Heart left ventricle (tissue), 16 donors: Measurements from ENCODE around the gene EIF4G1. TPM values are rescaled to one million over a fixed set of nuclear protein-coding genes. Genes with fewer than 3 reads are reported as not detected.
A peak's percentile ranks its signal among the peaks of the same experiment; 100 is the strongest.

Experiments
- ATAC-seq, 4 donors: fragments of 200-7000 bp; cut with Tn5 transposase; one replicate each; pipeline ENCODE4 v1.9.1; 2020 to 2022; ENCODE audit warnings: moderate library complexity in 4 of 4, mild to moderate bottlenecking in 3 of 4, moderate number of reproducible peaks in 1 of 4
- DNase-seq, 5 donors: peaks; one replicate each; pipeline ENCODE4 v3.0.0-alpha.2; 2020
- H3K27ac ChIP-seq, 12 donors: fragments of 200-600 bp; sonication (generic) in 4 of 12; one replicate each; pipeline versions ENCODE4 v1.5.0 to v1.8.0; 2016 to 2022; ENCODE audit warnings: mild to moderate bottlenecking in 2 of 12
- H3K27me3 ChIP-seq, 9 donors: fragments of 200-600 bp; sonication (generic) in 2 of 9; one replicate each; pipeline versions ENCODE4 v1.5.1 to v1.8.0; 2016 to 2022; ENCODE audit warnings: mild to moderate bottlenecking in 3 of 9
- H3K36me3 ChIP-seq, 9 donors: fragments of 200-600 bp; sonication (generic) in 2 of 9; one replicate each; pipeline versions ENCODE4 v1.5.0 to v1.8.0; 2018 to 2022; ENCODE audit warnings: mild to moderate bottlenecking in 2 of 9
- H3K4me1 ChIP-seq, 12 donors: fragments of 200-600 bp; sonication (generic) in 4 of 12; one replicate each; pipeline versions ENCODE4 v1.5.0 to v1.8.0; 2016 to 2022; ENCODE audit warnings: mild to moderate bottlenecking in 3 of 12
- H3K4me3 ChIP-seq, 12 donors: fragments of 200-600 bp; sonication (generic) in 4 of 12; one replicate each; pipeline versions ENCODE4 v1.5.0 to v1.8.0; 2017 to 2022; ENCODE audit warnings: mild to moderate bottlenecking in 9 of 12, moderate library complexity in 4 of 12
- H3K9me3 ChIP-seq, 12 donors: fragments of 200-600 bp; sonication (generic) in 4 of 12; one replicate each; pipeline versions ENCODE4 v1.5.0 to v1.8.0; 2016 to 2022; ENCODE audit warnings: mild to moderate bottlenecking in 1 of 12
- POLR2A ChIP-seq, 2 donors: fragments of 450-650 bp; IDR thresholded peaks; one replicate each; pipeline ENCODE4 v1.6.1; 2017; ENCODE audit warnings: antibody characterized with exemption in 2 of 2, mild to moderate bottlenecking in 2 of 2, moderate library complexity in 2 of 2
- WGBS, 4 donors: extraction: QIAGEN DNeasy Blood & Tissue Kit in 2 of 4; methylation state at CpG; one replicate each; pipeline versions ENCODE4 v1.1.5 to v1.1.7; 2013 to 2018; 5-methylcytosine and 5-hydroxymethylcytosine counted together
- intact Hi-C, 10 donors: fragments of 100-400 bp; cut with DNase I; formaldehyde crosslinking; loops; one replicate each; pipeline versions ENCODE4 v1.11.1 to v1.14.2; 2022
- polyA plus RNA-seq, 2 donors: library from polyadenylated mRNA; stranded (reverse); fragments of 200-250 nt; gene quantifications; one replicate each; pipeline ENCODE4 v1.2.3, GENCODE V29; 2013
- total RNA-seq, 9 donors: library from RNA; depleted of rRNA in 2 of 9; stranded (reverse); fragments of >200 nt in 2 of 9; fragmentation: NEBNext Ultra II Directional in 3 of 9; extraction: Animal tissue kit (Norgen Biotek cat#: 25700) in 3 of 9; gene quantifications; one replicate each; pipeline versions ENCODE4 v1.1.0 to v1.2.4, GENCODE V29; 2016 to 2023
- TF ChIP-seq, protein P1 (sequence below), 12 donors: fragments of 200-600 bp; sonication (generic) in 4 of 12; IDR thresholded peaks; one replicate each; pipeline versions ENCODE4 v1.5.0 to v1.8.0; 2018 to 2022; ENCODE audit warnings: antibody characterized with exemption in 12 of 12, mild to moderate bottlenecking in 5 of 12
- donor health status: ischemic (EF 13 %, LVEDD 7.1; RV severe dilation, severe dysfunction).
- donor health status: healthy with polysubstance abuse.
- donor health status: DM: no; HTN: yes; CAD: no.
- donor health status: DM: no; HTN: no; CAD: no.
- donor health status: ischemic (EF 25% LVEDD 6.9; RV normal size, moderate dysfunction).
- donor health status: ischemic (EF 25% LVEDD 5.7; RV mildly dilated, moderate dysfunction).
- donor health status: healthy.
- donor health status: DM: yes; HTN: yes; CAD: no.
- donor health status: ischemic (EF 35%, LVEDD 5.7; RV mildly dilated, moderate dysfunction).
- donor health status: nonischemic (EF 11% LVEDD 7.7; RV severe dilation, severe dysfunction).
- donor health status: DM: yes; HTN: yes; CAD: no.
- donor health status: PGD.
- donor health status: ischemic (EF 29% LVEDD 5.4; RV normal size, mild dysfunction).
- donor health status: nonischemic (EF 23%, LVEDD 6.1; RV moderate dilation, normal function).

Gene EIF4G1
- total and polyA plus RNA-seq, 11 donors, result 178 to 407 (median 229) TPM

GRCh38 chr3:184315871-184316661, 1.7 kb downstream of the EIF4G1 start:
- no peak for TF ChIP-seq POLR2A (IDR thresholded peaks at IDR 0.05)
- TF ChIP-seq, protein P1, sequence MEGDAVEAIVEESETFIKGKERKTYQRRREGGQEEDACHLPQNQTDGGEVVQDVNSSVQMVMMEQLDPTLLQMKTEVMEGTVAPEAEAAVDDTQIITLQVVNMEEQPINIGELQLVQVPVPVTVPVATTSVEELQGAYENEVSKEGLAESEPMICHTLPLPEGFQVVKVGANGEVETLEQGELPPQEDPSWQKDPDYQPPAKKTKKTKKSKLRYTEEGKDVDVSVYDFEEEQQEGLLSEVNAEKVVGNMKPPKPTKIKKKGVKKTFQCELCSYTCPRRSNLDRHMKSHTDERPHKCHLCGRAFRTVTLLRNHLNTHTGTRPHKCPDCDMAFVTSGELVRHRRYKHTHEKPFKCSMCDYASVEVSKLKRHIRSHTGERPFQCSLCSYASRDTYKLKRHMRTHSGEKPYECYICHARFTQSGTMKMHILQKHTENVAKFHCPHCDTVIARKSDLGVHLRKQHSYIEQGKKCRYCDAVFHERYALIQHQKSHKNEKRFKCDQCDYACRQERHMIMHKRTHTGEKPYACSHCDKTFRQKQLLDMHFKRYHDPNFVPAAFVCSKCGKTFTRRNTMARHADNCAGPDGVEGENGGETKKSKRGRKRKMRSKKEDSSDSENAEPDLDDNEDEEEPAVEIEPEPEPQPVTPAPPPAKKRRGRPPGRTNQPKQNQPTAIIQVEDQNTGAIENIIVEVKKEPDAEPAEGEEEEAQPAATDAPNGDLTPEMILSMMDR (IDR thresholded peaks at IDR 0.05), result no peak
- peak overlapping the region in 11 of 12 donors; percentile 89 to 99 (median 97) for H3K27ac ChIP-seq
- WGBS, 4 donors, result 26 to 38% (median 33%) methylated on average over 10 to 16 of the region's 16 CpGs
- H3K9me3 ChIP-seq, result no peaks in the 10 kb centered on the region
- H3K27me3 ChIP-seq, result no peaks in the 10 kb centered on the region
- H3K4me3 ChIP-seq, result peak overlapping the region; percentile 46 to 92 (median 88)
- peak in 2 of 5 donors; percentile 23 to 28 for DNase-seq
- intact Hi-C loops, result loop anchor here in 6 of 10 donors (2.0 to 10.0 kb wide), 6 partner anchors 21 to 141 kb away; partner anchors contain the start of genes FAM131A (in 3 of the 6), ABCF3 (in 2 of the 6), AP2M1 (in 1 of the 6) and CLCN2 (in 1 of the 6)
- H3K36me3 ChIP-seq, result peaks cover 0 to 42% (median 28%) of the 10 kb centered on the region in 9 donors
- peaks cover 4 to 60% (median 52%) of the 10 kb centered on the region in 12 donors for H3K4me1 ChIP-seq
- no peak for ATAC-seq

DNA sequence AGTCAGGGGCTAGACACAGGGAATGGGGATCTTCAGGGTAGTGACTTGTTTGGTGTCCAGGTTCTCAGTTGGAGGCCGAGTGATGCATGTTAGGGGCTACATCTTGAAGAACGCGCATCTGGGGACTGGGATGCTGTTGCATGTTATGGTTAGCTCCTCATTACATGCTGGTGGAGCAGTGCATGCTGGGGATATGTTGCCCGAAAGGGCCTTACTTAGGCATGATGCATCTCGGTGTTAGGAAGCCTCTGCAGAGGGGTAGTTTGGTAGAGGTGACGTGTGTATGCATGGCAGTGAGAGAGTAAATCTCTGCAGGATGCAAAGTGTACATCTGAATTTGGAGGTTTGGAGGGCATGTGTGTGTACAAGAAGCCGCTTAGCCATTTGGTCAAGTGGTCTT, 2.4 kb downstream of the EIF4G1 start:
- TF ChIP-seq POLR2A (IDR thresholded peaks at IDR 0.05), result no peak
- TF ChIP-seq, protein P1 (IDR thresholded peaks at IDR 0.05), result no peak
- no peaks in the 10 kb centered on the region for H3K9me3 ChIP-seq
- intact Hi-C loops, result loop anchor here in 4 of 10 donors (5.0 to 10.0 kb wide), 4 partner anchors 48 to 142 kb away; partner anchors contain the start of genes ABCF3 (in 2 of the 4), AP2M1 (in 1 of the 4), CLCN2 (in 1 of the 4) and POLR2H (in 1 of the 4)
- peaks cover under 1 to 49% (median 35%) of the 10 kb centered on the region in 9 donors for H3K36me3 ChIP-seq
- WGBS, 4 donors, result 71 to 82% (median 76%) methylated on average over 7 of the region's 7 CpGs
- peaks cover 4 to 66% (median 54%) of the 10 kb centered on the region in 12 donors for H3K4me1 ChIP-seq
- DNase-seq (peak in 2 of 5 donors; percentile 0 to 7), ATAC-seq (no peak)
- no peaks in the 10 kb centered on the region for H3K27me3 ChIP-seq
- peak overlapping the region in 7 of 12 donors; percentile 67 to 92 (median 89) for H3K4me3 ChIP-seq
- peak overlapping the region in 6 of 12 donors; percentile 89 to 99 (median 96) for H3K27ac ChIP-seq

GRCh38 chr3:184317201-184317600, 2.8 kb downstream of the EIF4G1 start:
- peaks cover 4 to 70% (median 56%) of the 10 kb centered on the region in 12 donors for H3K4me1 ChIP-seq
- no peak for ATAC-seq
- no peaks in the 10 kb centered on the region for H3K27me3 ChIP-seq
- no peaks in the 10 kb centered on the region for H3K9me3 ChIP-seq
- peak overlapping the region in 4 of 12 donors; percentile 8 to 97 (median 92) for H3K27ac ChIP-seq
- WGBS, 4 donors, result 58 to 68% (median 63%) methylated on average over 5 of the region's 5 CpGs
- peak overlapping the region in 5 of 12 donors; percentile 6 to 92 (median 85) for H3K4me3 ChIP-seq
- intact Hi-C loops, result loop anchor here in 4 of 10 donors (5.0 to 10.0 kb wide), 4 partner anchors 48 to 142 kb away; partner anchors contain the start of genes ABCF3 (in 2 of the 4), AP2M1 (in 1 of the 4), CLCN2 (in 1 of the 4) and POLR2H (in 1 of the 4)
- H3K36me3 ChIP-seq, result peaks cover 3 to 53% (median 39%) of the 10 kb centered on the region in 9 donors
- no peak for TF ChIP-seq POLR2A (IDR thresholded peaks at IDR 0.05)
- TF ChIP-seq, protein P1 (IDR thresholded peaks at IDR 0.05), result no peak
- DNase-seq, result peak in 1 of 5 donors; percentile 21

GRCh38 chr3:184320104-184320445, 5.7 kb downstream of the EIF4G1 start:
- Histone ChIP-seq H3K4me3 (peak overlapping the region in 9 of 12 donors; percentile 2 to 48 (median 38)), H3K4me1 (peaks cover 4 to 76% (median 53%) of the 10 kb centered on the region in 12 donors)
- WGBS, 4 donors, result 0 to 7% (median 5%) methylated on average over 1 to 4 of the region's 4 CpGs

More at GRCh38 chr3:184320104-184320445, 5.7 kb downstream of the EIF4G1 start:
- H3K27ac ChIP-seq, result peak overlapping the region in 11 of 12 donors; percentile 78 to 93 (median 89)
- TF ChIP-seq, protein P1 (IDR thresholded peaks at IDR 0.05), result peak in 1 of 12 donors; percentile 22
- no peak for TF ChIP-seq POLR2A (IDR thresholded peaks at IDR 0.05)
- intact Hi-C loops, result loop anchor here in 2 of 10 donors (2.0 kb wide), 1 partner anchor 15 kb away; no protein-coding TSS in a partner anchor
- peaks cover 9 to 82% (median 68%) of the 10 kb centered on the region in 9 donors for H3K36me3 ChIP-seq
- H3K27me3 ChIP-seq, result no peaks in the 10 kb centered on the region
- DNase-seq, result peak; percentile 96 to 98 (median 96)
- H3K9me3 ChIP-seq, result no peaks in the 10 kb centered on the region
- peak; percentile 90 to 95 (median 92) for ATAC-seq
